Esophagus muscularis mucosa (tissue), 4 donors: ENCODE results near the gene ALS2. TPM values are rescaled to one million over a fixed set of nuclear protein-coding genes. Genes with fewer than 3 reads are reported as not detected.

Experiments
- DNase-seq: peaks from one replicate; pipeline ENCODE4 v3.0.0-alpha.2; 2017; ENCODE audit errors: extremely low spot score
- H3K27ac ChIP-seq, 4 donors: fragments of 200-600 bp; sonication (generic); replicated peaks in 1 of 4; 1 replicate in 3 of 4; 2 replicates in 1 of 4; pipeline ENCODE4 v1.5.1; 2016 to 2019; ENCODE audit warnings: mild to moderate bottlenecking in 1 of 4
- H3K27me3 ChIP-seq, 4 donors: fragments of 200-600 bp; sonication (generic); one replicate each; pipeline versions ENCODE4 v1.5.1 to v1.6.0; 2016 to 2019
- H3K36me3 ChIP-seq, 4 donors: fragments of 200-600 bp; sonication (generic); one replicate each; pipeline ENCODE4 v1.5.1; 2016 to 2019
- H3K4me1 ChIP-seq, 4 donors: fragments of 200-600 bp; sonication (generic); one replicate each; pipeline ENCODE4 v1.5.1; 2016 to 2019
- H3K4me3 ChIP-seq, 4 donors: fragments of 200-600 bp; sonication (generic); 1 replicate in 2 of 4; 2 replicates in 2 of 4; pipeline ENCODE4 v1.5.1; 2016 to 2019; ENCODE audit warnings: mild to moderate bottlenecking in 4 of 4, moderate library complexity in 1 of 4
- H3K9me3 ChIP-seq, 4 donors: fragments of 200-600 bp; sonication (generic); 1 replicate in 3 of 4; 2 replicates in 1 of 4; pipeline ENCODE4 v1.5.1; 2016 to 2019
- CTCF ChIP-seq, 3 experiments: fragments of 200-600 bp in 2 of 3; fragments of 450-650 bp in 1 of 3; sonication (generic) in 2 of 3; IDR thresholded peaks; one replicate each; pipeline ENCODE4 v1.5.1; 2017 to 2019; ENCODE audit warnings: antibody characterized with exemption in 3 of 3, mild to moderate bottlenecking in 2 of 3, moderate library complexity in 1 of 3
- EP300 ChIP-seq: sonication (generic); formaldehyde crosslinking; IDR thresholded peaks from one replicate; pipeline ENCODE4 v1.6.1; 2017; ENCODE audit warnings: antibody characterized with exemption
- POLR2A ChIP-seq: fragments of 450-650 bp; IDR thresholded peaks from one replicate; pipeline ENCODE4 v1.6.1; 2017; ENCODE audit warnings: antibody characterized with exemption, moderate library complexity, mild to moderate bottlenecking, low read depth
- POLR2AphosphoS5 ChIP-seq, 2 donors: sonication (generic); formaldehyde crosslinking; IDR thresholded peaks; one replicate each; pipeline ENCODE4 v1.6.1; 2017; ENCODE audit warnings: antibody characterized with exemption in 2 of 2
- WGBS: methylation state at CpG from one replicate; pipeline ENCODE4 v1.1.5; 2018; 5-methylcytosine and 5-hydroxymethylcytosine counted together
- intact Hi-C: fragments of 100-400 bp; cut with DNase I; formaldehyde crosslinking; loops from one replicate; pipeline ENCODE4 v1.15.1; 2023
- total RNA-seq, 4 donors: library from RNA; depleted of rRNA; stranded (reverse); fragments of >200 nt; gene quantifications; one replicate each; pipeline versions ENCODE4 v1.1.0 to v1.2.1, GENCODE V29; 2016

The ALS2 gene
- total RNA-seq, 4 donors from 2014 or later = 12.6 to 22.4 (median 17.0) TPM

DNA sequence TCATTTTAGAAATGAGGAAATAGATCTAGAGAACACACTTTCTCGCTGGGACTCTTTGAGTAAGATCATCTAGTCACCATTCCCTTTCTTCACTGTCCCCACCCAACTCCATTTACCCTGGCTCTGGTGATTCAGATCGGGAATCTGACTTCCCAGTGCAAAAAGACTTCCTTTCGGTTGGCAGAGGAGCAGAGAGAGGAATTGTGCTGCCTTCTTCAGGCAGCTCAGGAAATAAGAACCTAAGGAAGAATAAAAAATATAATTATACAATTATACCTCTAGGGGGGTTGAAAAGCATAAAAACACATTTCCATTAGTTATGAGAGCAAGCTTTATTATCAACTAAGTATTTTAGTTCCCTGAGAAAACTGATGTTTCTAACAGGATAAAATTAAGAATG is 73.0 kb downstream of the ALS2 start:
- H3K4me3 ChIP-seq = no peak overlapping the region
- peaks cover 36 to 98% (median 65%) of the 10 kb centered on the region in 4 donors for H3K36me3 ChIP-seq
- intact Hi-C loops = no loop called here
- no peaks in the 10 kb centered on the region for H3K4me1 ChIP-seq
- H3K27ac ChIP-seq = no peak overlapping the region
- H3K9me3 ChIP-seq = no peaks in the 10 kb centered on the region
- DNase-seq = no peak
- TF ChIP-seq CTCF (IDR thresholded peaks at IDR 0.05) (no peak), POLR2A (no peak), EP300 (no peak), POLR2AphosphoS5 (IDR thresholded peaks at IDR 0.05) (no peak)
- WGBS = 63% methylated on average over 3 of the region's 3 CpGs
- no peaks in the 10 kb centered on the region for H3K27me3 ChIP-seq

GRCh38 chr2:201707142-201707541 is 73.6 kb downstream of the ALS2 start:
- H3K4me3 ChIP-seq = no peak overlapping the region

GRCh38 chr2:201704536-201704935 is 76.2 kb downstream of the ALS2 start:
- H3K27ac ChIP-seq = no peak overlapping the region
- no peak for TF ChIP-seq CTCF (IDR thresholded peaks at IDR 0.05)
- TF ChIP-seq EP300 = no peak
- no peak for TF ChIP-seq POLR2A
- no peak for TF ChIP-seq POLR2AphosphoS5 (IDR thresholded peaks at IDR 0.05)
- intact Hi-C loops = no loop called here
- no peak for DNase-seq
- H3K36me3 ChIP-seq = peaks cover 43 to 98% (median 68%) of the 10 kb centered on the region in 4 donors
- H3K4me3 ChIP-seq = no peak overlapping the region
- H3K9me3 ChIP-seq = no peaks in the 10 kb centered on the region
- 90% methylated on average over 5 of the region's 5 CpGs for WGBS
- H3K4me1 ChIP-seq = no peaks in the 10 kb centered on the region
- H3K27me3 ChIP-seq = no peaks in the 10 kb centered on the region

More at GRCh38 chr2:201707142-201707541, 73.6 kb downstream of the ALS2 start:
- Histone ChIP-seq H3K36me3 (peaks cover 36 to 98% (median 69%) of the 10 kb centered on the region in 4 donors), H3K27me3 (no peaks in the 10 kb centered on the region), H3K9me3 (no peaks in the 10 kb centered on the region), H3K4me1 (no peaks in the 10 kb centered on the region), H3K27ac (no peak overlapping the region)
- no peak for TF ChIP-seq CTCF (IDR thresholded peaks at IDR 0.05)
- TF ChIP-seq POLR2A = no peak
- WGBS = 100% methylated on average over 1 of the region's 1 CpG
- intact Hi-C loops = no loop called here
- DNase-seq = no peak

- peaks cover 6 to 19% (median 12%) of the 10 kb centered on the region in 4 donors for H3K4me1 ChIP-seq
- peaks cover 32 to 70% (median 51%) of the 10 kb centered on the region in 4 donors for H3K36me3 ChIP-seq
- 91% methylated on average over 1 of the region's 1 CpG for WGBS
- no peak for DNase-seq
- H3K9me3 ChIP-seq = no peaks in the 10 kb centered on the region
- no peaks in the 10 kb centered on the region for H3K27me3 ChIP-seq
- intact Hi-C loops = no loop called here
- no peak overlapping the region for H3K4me3 ChIP-seq
- H3K27ac ChIP-seq = no peak overlapping the region
- no peak for TF ChIP-seq POLR2AphosphoS5 (IDR thresholded peaks at IDR 0.05)
- no peak for TF ChIP-seq POLR2A
- TF ChIP-seq EP300 = no peak
- TF ChIP-seq CTCF (IDR thresholded peaks at IDR 0.05) = no peak
Measured at GRCh38 chr2:201701646-201702045, 79.1 kb downstream of the ALS2 start.

- no peak for TF ChIP-seq EP300
- no peak for TF ChIP-seq CTCF (IDR thresholded peaks at IDR 0.05)
- TF ChIP-seq POLR2A = no peak
- no peak for TF ChIP-seq POLR2AphosphoS5 (IDR thresholded peaks at IDR 0.05)
- 78% methylated on average over 1 of the region's 1 CpG for WGBS
Measured at GRCh38 chr2:201699416-201699815, 81.3 kb downstream of the ALS2 start.

More at GRCh38 chr2:201699416-201699815, 81.3 kb downstream of the ALS2 start:
- Histone ChIP-seq H3K4me1 (peaks cover 6 to 19% (median 12%) of the 10 kb centered on the region in 4 donors), H3K9me3 (no peaks in the 10 kb centered on the region), H3K27me3 (no peaks in the 10 kb centered on the region), H3K4me3 (no peak overlapping the region), H3K27ac (peak overlapping the region in 1 of 4 donors; percentile 13), H3K36me3 (peaks cover 21 to 50% (median 34%) of the 10 kb centered on the region in 4 donors)
- DNase-seq = peak; percentile 21
- intact Hi-C loops = no loop called here
